HS-27A (cell line): ENCODE measurements around the gene BTBD18.

Experiments used
- DNase-seq: peaks from one replicate; pipeline ENCODE4 v3.0.0-alpha.2; 2012; ENCODE audit warnings: low read depth, missing footprints

Gene BTBD18, protein sequence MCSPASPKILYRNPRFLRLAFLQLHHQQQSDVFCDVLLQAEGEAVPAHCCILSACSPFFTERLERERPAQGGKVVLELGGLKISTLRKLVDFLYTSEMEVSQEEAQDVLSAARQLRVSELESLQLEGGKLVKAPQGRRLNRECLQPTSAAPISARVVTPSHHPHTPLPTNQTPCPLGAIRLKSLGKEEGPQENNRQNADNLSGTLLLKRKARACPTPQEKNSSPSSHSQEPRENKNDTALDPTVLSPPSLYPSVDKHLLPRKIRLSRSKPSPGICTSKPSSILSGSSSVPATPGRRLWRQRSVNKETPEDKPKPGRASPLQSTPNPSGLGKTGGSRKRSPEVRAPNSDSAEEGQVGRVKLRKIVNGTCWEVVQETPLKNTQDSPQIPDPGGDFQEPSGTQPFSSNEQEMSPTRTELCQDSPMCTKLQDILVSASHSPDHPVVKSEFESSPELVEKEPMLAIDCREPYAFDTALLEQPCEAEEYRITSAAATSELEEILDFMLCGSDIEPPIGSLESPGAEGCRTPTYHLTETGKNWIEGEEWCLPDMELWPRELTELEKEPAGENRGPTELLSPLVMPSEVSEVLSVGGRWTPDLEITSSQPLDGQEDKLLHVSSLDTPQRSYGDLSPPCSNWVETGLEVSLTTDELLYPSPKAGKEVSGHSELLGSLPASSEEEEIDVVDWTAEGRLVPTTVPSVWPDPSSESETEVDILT

DNA sequence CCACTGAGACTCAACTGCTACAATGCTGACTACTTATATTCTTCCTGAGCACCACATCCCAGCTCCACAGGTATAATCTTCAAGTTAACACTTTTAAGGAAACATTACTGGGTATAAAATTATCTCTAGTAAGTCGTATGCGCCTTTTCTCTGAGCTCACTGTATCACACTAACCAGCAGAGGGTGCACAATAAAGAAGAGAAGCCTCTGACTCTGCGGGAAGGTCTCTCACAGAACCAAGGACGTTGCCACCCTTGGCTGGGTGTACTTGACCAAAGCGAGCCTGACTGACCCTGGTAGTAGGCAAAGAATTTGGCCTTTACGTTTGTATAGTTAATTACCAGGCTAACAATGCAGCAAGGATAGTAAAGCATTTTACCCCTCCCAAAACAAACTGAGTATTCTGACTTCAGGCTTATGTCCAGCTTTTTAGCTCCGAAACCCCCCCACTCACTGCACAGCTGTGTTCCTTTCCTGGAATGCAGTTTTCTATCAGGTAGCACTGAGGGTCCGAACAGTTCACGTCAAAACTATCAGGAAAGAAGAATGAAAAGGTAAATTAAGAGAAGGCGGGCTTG, at the start of gene BTBD18:
BTBD18 (minus strand) TSS at position 144 of the 578 bp plus-strand sequence. CDS start 631 bp downstream, outside the sequence.
- no peak for DNase-seq

DNA sequence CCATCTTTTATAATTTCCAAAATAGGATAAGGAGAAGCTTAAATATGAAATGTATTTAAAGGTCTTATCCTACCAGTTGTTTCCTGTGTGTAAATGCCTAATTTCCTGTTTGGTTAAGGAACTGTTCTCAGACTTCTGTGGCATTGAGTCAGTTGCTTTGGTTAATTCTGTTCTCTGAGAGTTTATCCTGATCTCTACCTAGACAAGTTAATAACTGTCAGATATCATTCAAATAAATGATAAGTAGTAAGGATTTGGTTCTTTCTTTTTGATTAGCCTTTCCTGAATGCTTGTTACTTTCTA, 49.5 kb upstream of the BTBD18 start:
- DNase-seq: no peak

DNA sequence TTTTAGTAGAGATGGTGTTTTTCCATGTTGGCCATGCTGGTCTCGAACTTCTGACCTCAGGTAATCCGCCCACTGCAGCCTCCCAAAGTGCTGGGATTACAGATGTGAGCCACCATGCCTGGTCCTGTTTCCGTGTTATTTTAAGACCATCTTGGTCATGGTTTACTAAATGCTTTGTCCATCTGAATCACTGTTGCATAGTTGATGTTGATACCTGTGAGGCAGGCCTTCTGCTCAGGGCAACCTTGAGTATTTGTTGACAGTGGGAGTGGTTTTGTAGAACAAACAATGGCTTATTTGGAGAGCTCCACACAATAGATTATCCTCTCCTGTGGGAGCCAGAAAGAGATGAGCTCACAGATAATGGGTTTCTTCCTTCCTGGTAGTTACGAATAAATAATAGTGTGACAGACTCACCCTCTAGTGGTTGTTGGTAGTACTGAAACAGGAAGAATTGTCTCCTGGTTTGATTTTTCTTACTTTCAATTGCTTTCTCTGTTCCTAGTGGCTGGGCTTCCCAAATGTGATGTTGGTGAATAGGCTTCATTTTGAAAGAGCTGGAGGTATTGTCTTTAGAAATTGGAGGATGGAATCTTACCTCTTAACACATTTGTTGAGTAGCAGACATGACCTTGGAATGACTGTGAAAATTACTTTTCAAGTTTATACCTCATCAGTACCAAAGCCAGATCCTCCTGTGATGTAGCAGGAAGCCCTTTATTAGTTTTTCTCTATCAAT, 49.0 kb upstream of the BTBD18 start:
- no peak for DNase-seq

DNA sequence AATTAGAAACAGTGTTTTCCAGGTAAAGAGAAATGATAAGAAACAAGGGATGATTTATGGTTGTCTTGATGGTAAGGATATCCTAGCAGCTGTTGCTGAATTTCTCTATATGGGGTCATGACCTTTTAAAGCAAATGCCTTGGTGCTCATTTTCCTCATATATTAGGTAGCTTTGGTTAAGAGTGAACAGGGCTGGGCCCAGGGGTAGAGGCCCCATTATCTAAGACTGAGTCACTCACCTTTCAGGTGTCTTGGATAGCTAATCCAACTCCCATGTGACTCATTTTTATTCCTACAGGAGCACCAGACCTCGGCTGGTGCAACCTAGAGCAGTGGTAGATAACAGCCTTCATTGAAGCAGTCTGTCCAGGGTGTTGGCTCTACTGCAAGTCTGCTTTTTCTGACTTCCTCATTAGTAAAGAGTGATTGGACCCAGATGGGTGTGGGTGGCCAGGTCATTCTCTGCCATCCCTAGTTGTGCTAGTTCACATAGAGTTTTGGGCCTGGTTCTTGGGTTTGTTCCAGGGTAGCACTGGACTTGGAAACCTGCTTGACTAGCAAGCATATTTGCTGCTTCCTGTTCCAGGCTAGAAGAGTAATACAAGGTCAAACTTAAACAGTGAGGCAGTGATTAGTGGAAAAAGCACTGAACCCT, 47.4 kb upstream of the BTBD18 start:
- no peak for DNase-seq

DNA sequence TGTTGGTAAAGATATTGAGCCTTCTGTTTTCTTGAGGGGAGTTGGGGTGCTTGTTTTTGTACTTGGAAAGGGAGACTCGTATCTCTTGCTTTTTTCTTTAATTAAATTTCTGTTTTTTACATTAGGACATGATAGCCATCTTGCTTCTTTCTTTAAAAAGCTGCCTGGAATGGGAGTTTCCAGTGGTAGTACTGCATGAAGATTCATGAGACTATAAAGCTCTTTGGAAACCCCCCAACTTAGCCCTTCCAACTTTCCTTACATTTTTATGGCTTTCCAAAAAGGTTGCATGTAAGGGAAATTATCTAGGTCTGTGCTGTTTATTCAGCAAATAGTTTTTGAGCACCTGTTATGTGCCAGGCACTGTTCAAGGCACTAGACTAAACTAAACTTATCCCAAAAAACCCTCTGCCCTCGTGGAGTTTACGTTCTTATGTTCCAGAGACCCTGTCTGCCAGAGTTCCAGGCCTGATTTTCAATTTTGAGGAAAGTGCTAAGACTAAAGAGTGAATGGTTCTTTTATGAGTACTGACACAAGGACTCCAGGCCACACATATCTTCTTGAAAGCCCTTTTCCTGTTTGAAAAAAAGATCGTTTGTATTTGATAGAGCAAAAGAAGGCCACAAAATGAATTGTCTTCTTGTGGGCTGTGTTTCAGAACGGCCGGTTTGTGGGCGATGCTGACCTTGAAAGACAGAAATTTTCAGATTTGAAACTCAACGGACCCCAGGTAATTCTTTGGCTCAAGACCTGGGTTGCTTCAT, 41.9 kb upstream of the BTBD18 start:
- no peak for DNase-seq

DNA sequence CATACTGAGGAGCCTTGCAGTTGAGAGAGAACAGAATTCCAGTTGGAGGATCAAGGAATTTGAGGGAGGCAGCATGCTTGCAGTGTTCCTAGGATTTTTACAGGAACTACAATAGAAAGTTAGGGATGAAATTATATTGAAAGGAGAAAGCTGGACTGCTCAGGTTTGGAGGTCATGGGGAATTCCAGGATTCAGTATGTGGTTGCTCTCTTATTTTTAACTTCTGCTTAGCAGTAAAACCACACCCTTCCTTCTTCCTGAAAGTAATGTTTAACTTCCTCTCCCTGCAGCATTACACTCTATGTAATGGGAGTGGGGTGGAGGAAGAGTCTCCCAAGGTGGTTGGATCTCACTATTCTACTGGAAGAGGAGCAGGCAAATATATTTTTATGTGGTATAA, 41.3 kb upstream of the BTBD18 start:
- DNase-seq: no peak

GRCh38 chr11:57792060-57792541, 40.5 kb upstream of the BTBD18 start:
- no peak for DNase-seq

DNA sequence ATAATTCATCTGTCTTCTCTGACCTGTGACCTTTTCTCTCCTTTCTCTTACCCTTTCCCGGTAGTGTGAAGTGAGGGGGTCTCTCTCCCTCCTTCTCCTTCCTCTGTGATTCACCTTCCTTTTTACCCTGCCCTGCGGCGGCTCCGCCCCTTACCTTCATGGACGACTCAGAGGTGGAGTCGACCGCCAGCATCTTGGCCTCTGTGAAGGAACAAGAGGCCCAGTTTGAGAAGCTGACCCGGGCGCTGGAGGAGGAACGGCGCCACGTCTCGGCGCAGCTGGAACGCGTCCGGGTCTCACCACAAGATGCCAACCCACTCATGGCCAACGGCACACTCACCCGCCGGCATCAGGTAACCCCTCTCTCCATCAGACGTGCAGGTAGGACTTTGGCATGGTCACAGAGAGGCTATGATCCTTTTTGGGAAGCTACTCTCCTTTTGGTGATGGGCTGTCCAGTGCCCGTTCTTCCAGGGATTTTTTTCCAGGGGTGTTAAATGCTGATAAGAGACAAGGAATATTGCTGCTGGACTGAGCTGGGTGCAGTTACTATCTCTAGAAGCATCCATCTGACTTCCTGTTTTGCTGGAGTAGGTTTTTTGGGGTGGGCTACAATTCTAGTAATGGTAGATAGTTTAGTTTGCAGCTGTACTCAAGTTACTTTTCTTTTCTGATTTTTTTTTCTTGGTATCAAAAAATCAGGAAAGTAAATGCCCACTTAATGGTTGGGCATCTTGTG, 39.9 kb upstream of the BTBD18 start:
- no peak for DNase-seq

DNA sequence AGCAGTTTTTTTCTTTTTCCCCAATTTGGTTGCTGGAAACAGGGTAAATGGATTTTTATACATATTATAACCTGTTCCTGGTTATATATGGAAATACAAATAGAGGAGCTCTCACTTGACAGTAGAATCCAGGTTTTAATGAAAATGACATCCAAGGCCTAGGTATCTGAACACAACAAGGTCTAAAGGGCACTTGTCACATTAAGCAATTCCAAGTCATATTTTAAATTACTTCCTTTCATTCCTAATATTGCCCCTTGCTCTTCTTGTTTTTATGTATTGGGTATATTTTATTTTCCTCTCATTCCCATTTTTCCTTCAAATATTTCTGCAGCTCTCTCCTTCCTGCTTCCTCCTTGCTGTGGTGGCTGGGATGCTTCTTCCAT, 37.1 kb upstream of the BTBD18 start:
- DNase-seq: no peak

- no peak for DNase-seq
These were observed 36.5 kb upstream of the BTBD18 start for GRCh38 chr11:57787920-57788702.

DNA sequence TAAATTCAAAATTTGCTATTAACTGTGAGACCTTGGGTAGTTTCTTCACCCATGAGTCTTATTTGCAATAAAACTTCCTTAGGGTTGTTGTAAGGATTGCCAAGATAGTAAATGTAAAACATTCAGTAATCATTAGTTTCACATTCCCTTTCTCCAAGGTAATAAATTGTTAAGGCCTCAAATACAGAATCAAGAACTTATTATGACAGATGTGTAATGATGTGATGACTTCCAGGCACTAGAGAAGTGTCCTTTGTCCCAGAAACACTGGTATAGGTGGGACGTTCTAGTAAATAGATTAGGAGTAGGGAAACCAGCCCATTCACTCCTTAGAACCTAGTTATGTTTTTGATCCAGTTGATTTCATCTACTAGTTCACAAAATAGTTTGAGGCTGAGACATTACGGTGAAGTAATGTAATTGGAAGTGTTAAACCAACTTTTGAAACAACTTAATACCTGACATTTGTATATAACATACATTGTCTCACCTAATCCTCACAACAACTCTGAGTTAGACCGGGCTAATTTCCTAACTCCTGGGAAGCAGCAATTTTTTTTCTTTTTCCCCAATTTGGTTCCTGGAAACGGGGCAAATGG, 35.5 kb upstream of the BTBD18 start:
- no peak for DNase-seq

DNA sequence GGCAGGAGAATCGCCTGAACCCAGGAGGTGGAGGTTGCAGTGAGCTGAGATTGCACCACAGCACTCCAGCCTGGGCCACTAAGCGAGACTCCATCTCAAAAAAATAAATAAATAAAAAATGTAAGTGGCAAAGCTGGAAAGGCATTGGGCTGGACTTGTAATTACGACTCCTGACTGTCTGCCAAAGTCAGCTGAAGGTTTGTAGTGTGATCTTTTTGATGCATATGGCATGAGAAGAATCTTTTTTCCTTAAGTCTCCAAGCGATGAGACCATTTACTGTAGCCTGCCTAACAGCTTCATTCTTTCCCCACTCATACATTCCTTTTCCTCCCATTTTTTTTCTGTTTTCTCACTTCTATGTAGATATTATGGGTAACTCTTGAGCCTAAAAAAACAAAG, 34.8 kb upstream of the BTBD18 start:
- no peak for DNase-seq

DNA sequence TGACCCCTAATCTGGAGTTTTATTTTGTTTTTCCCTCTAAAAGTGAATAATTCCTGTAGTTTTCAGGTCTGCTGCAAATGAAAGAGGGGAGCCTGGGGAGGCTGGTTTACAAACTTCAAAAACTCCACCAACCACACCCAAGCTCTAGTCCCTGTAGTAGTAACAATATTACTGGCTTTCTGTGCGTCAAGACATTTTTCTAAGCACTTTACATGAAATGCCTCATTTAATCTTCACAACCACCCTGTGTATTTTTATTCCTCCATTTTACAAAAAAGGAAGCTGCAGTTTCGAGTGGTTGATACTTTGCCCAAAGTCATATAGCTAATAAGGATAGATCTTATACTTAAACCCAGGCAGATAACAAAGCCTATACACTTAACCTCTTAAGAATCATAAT, 33.5 kb upstream of the BTBD18 start:
- DNase-seq: no peak

- no peak for DNase-seq
These were observed 29.9 kb upstream of the BTBD18 start for GRCh38 chr11:57781529-57781943.

GRCh38 chr11:57779276-57779675, 27.7 kb upstream of the BTBD18 start:
- no peak for DNase-seq

DNA sequence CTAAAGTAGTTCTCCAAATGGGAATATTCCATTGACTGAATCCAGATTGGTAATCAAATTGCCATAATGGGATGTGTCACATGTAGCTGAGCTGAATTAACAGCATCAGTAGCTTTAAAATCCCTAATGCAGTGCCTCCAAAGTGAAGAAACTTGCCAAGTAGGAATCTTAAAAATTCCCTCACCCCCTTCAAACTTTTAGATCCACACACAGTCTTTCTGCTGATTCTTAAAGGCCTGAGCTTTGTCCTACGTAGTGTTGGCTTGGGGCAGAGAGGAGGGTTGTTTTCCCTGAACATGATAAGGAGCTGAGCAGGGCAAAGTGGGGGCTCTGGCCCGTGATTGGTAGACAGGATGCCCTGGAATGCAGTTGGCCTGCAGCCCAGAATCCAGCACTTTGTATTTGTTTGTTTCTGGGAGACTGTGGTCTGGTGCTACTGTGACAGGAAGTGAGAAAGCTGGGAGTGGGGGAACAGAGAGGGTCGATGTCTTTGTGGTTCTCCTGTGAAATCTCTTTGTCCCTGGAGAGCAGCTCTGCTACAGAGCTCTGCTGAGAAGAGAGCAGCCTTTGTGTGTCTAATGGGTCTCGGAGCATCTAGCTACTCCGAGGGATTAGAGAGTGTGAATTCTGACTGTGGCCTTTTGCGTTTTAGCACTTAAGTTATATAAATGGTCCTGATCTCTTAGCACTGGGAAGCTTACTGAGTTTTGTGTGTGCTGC, 26.9 kb upstream of the BTBD18 start:
- DNase-seq: peak; percentile 99

GRCh38 chr11:57777969-57778317, 26.3 kb upstream of the BTBD18 start:
- no peak for DNase-seq

DNA sequence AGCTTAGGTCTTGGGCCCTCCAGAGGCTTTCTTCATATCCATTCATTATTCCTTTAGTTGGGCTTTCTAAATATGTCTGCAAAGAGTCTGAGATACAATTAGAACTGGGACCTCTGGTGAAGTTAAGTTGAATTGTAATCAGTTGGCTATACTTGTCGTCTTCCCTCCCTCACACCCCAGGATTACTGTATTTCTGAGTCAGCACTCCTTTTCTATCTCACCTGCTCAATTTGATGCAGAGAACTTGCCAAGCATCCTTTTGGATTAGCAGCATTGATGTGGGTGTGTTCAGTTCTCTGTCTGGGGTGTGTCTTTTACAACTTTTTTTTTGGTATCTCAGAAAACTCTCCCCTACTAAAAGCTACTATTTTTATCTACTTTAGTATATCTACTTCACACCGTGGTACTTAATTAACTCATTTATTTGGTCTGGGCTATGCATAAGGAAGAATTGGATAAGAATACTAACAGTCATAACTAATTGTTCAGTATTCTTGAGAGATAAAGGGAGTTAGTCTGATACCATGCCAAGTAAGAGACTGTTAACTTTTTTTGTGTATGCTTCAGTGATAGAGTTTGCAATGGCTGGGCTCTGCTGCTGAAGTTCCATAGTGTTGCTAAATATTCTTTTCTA, 25.1 kb upstream of the BTBD18 start:
- no peak for DNase-seq
